Lower leg skin (tissue), 4 donors: Measurements from ENCODE around the gene CALHM4. TPM values are rescaled to one million over a fixed set of nuclear protein-coding genes. Genes with fewer than 3 reads are reported as not detected.

Experiments
- DNase-seq, 2 donors: peaks; one replicate each; pipeline ENCODE4 v3.0.0-alpha.2; 2019; ENCODE audit warnings: low spot score in 2 of 2
- H3K4me3 ChIP-seq: fragments of 200-600 bp; sonication (generic); 2 replicates; pipeline ENCODE4 v1.5.1; 2017; ENCODE audit warnings: mild to moderate bottlenecking, low read depth; ENCODE audit not compliant: poor library complexity, severe bottlenecking
- POLR2A ChIP-seq, 2 donors: fragments of 450-650 bp; IDR thresholded peaks; one replicate each; pipeline ENCODE4 v1.6.1; 2016 to 2017; ENCODE audit warnings: antibody characterized with exemption in 2 of 2, mild to moderate bottlenecking in 1 of 2, moderate library complexity in 1 of 2
- WGBS, 2 donors: methylation state at CpG; one replicate each; pipeline ENCODE4 v1.1.5; 2018; 5-methylcytosine and 5-hydroxymethylcytosine counted together
- intact Hi-C: fragments of 100-400 bp; cut with DNase I; formaldehyde crosslinking; loops from one replicate; pipeline ENCODE4 v1.15.0; 2023; ENCODE audit warnings: low total_unique reads
- total RNA-seq, 4 donors: library from RNA; depleted of rRNA; stranded (reverse); fragments of >200 nt; gene quantifications; one replicate each; pipeline ENCODE4 v1.1.0, GENCODE V29; 2016
- TF ChIP-seq, protein P1 (sequence below), 3 donors: fragments of 450-650 bp; IDR thresholded peaks; one replicate each; pipeline ENCODE4 v1.5.1; 2016; ENCODE audit warnings: antibody characterized with exemption in 3 of 3, mild to moderate bottlenecking in 3 of 3, moderate library complexity in 2 of 3

The CALHM4 gene
- total RNA-seq, 4 donors from 2014 or later = 4.5 TPM; not detected in 3

DNA sequence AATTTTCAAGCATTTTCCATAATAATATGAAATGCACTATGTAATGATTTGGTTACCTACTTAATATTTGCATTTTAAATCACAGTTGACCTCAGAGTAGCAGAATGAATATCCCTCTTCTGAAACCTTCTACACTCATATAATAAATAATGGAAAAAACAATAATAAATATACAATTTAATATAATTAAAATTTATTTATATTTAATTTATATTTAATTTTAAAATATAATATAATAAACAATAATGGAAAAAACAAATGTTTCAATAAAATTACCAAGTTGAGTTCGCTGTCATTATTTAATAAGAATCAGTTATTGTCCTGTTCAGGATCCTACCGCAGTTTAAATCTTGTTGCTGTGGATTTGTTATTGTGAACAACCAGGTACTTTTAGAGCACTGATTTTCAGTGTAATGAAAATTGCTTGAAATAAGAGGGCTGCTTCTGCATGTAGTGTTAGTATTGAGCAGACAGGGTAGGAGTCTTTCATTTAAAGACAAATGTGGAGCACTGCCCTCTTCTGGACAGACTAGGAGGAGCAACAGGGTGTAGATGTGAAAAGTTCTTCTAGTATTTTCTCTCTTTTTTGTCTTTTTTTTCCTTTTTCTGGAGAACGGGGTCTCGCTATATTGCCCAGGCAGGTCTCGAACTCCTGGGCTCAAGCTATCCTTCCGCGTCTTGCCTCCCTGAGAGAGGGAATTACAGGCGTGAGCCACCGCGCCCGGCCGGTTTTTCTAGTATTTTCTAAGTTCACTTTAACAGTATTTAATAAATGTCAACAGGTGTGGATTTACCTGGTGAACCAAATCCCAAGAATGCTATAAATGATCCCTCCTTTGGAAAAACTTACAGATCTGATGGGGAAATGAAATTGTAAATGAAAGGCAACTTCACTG lies 21.6 kb upstream of the CALHM4 start:
- 82 to 88% methylated on average over 12 of the region's 12 CpGs for WGBS, 2 donors
- intact Hi-C loops = no loop called here
- H3K4me3 ChIP-seq = no peak overlapping the region
- TF ChIP-seq POLR2A (IDR thresholded peaks at IDR 0.05) = no peak
- TF ChIP-seq, protein P1, sequence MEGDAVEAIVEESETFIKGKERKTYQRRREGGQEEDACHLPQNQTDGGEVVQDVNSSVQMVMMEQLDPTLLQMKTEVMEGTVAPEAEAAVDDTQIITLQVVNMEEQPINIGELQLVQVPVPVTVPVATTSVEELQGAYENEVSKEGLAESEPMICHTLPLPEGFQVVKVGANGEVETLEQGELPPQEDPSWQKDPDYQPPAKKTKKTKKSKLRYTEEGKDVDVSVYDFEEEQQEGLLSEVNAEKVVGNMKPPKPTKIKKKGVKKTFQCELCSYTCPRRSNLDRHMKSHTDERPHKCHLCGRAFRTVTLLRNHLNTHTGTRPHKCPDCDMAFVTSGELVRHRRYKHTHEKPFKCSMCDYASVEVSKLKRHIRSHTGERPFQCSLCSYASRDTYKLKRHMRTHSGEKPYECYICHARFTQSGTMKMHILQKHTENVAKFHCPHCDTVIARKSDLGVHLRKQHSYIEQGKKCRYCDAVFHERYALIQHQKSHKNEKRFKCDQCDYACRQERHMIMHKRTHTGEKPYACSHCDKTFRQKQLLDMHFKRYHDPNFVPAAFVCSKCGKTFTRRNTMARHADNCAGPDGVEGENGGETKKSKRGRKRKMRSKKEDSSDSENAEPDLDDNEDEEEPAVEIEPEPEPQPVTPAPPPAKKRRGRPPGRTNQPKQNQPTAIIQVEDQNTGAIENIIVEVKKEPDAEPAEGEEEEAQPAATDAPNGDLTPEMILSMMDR (IDR thresholded peaks at IDR 0.05) = peak in 1 of 3 donors; percentile 44
- peak in 1 of 2 donors; percentile 45 for DNase-seq

DNA sequence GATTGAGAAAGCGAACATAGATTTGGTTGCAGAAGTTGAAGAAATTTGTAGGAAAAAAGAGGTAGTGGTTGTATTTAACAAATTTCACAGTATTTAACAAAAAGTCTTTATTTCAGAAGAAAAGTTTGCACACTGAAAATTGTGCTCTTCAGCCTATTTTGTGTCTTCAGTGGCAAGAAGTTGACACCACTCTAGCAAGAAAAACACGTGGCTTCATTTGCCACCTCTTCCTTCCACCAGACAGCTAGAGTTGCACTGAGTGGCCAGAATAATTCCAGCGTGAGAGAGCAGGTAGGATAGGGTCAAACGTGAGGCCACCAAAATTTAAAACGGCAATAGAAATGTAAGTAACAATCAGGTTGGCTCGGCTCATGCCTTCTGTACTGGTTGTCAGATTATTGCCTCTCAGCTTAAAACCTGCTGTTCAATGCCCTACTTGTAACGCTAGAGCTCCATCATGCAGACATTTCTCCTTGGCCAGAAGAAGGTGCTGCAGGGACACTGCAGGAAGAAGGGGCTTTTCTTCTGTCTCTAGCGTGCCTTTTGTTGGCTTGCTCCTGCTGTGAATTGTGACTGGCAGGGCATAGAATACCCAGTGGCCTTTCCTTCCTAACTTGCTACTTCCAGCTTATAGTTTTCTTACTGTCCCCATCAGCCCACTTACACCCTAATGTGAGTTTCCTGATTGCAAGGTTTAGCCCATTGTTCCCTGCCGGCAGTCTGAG lies 20.2 kb upstream of the CALHM4 start:
- WGBS, 2 donors = 69 to 76% methylated on average over 9 of the region's 9 CpGs
- H3K4me3 ChIP-seq = no peak overlapping the region
- intact Hi-C loops = no loop called here
- DNase-seq = no peak
- TF ChIP-seq POLR2A (IDR thresholded peaks at IDR 0.05) = no peak
- TF ChIP-seq, protein P1 (IDR thresholded peaks at IDR 0.05) = no peak

DNA sequence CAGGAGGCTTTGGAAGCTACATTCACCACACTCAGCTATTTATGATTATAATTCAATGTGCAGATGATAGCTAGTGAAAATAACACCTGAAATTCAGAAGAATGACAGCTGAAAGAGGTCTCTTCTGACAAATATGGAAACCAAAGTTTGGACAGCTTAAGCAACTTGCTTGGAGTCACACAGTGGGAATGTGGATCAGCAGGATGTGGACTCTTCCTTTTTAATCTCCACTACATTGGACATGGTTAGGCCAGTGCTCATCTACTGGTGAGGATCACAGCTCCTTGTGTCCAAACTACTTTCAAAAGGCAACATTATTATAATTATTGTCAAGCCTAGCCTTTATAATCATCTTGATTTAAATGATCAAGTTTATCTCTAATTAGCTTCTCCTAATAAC lies 18.4 kb upstream of the CALHM4 start:
- TF ChIP-seq, protein P1 (IDR thresholded peaks at IDR 0.05) = no peak
- no peak for TF ChIP-seq POLR2A (IDR thresholded peaks at IDR 0.05)
- no peak overlapping the region for H3K4me3 ChIP-seq
- no peak for DNase-seq
- intact Hi-C loops = no loop called here

DNA sequence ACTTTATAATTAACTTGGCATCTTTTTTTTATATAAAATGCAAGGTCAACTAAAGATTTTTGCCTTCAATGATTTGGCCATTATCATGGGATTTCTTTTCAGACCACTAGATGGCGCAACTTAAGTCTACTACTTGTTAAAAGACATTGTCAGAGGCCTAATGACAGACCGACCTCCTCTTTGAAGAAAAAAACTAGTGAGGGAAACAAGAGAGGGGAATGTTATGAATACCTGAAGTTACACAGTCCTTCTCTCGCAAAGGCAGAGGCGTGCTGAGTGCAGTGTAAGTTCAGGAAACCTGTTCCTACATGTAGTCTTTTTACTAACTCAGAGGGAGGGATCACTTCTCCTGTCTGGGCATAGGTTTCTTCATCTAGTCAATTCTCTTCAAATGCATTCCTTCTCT lies 17.3 kb upstream of the CALHM4 start:
- no peak overlapping the region for H3K4me3 ChIP-seq
- DNase-seq = peak in 1 of 2 donors; percentile 32
- WGBS, 2 donors = 5 to 8% methylated on average over 4 of the region's 4 CpGs
- TF ChIP-seq POLR2A (IDR thresholded peaks at IDR 0.05) = no peak
- TF ChIP-seq, protein P1 (IDR thresholded peaks at IDR 0.05) = no peak
- intact Hi-C loops = no loop called here

DNA sequence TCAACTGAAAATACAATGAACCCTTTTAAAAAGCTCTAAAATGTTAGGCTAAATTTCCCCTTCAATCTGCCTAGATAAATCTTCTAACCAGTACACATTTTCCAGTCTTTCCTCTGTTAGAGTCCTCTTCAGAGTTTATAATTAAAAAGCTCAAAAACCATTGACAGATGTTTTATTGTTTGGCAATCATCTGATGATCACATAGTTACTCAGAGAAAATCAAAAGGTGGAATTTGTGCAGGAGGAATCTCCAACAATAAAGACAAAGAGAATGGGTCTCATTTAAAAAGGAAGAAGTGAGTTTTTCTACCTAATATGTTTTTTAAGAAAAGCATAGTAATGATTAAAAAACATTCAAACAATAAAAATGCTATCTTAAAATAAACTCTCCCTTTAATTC lies 11.1 kb upstream of the CALHM4 start:
- intact Hi-C loops = no loop called here
- no peak for DNase-seq
- no peak overlapping the region for H3K4me3 ChIP-seq
- TF ChIP-seq, protein P1 (IDR thresholded peaks at IDR 0.05) = no peak
- TF ChIP-seq POLR2A (IDR thresholded peaks at IDR 0.05) = no peak
